ENCODE measurements around the gene GBA3.

The GBA3 gene

DNA sequence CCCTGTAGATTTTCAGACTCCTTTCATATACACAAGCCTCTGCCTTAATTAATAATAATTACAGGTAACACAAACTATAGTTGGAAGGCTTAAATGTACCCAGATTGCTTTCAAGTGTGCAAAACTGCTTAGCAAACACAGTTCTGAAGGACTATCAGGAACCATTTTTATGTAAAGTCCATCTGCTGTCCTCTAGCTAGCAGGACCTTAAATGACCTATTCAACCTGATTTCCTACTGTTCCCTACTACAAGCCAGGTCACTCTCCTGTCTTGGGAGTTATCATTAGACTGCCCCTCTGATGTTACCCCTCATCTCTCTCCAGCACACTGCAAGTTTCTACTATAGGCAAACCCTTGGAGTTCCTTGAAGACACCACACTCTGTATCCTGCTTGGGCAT is 157.3 kb downstream of the GBA3 start:
- TF ChIP-seq, protein P1, sequence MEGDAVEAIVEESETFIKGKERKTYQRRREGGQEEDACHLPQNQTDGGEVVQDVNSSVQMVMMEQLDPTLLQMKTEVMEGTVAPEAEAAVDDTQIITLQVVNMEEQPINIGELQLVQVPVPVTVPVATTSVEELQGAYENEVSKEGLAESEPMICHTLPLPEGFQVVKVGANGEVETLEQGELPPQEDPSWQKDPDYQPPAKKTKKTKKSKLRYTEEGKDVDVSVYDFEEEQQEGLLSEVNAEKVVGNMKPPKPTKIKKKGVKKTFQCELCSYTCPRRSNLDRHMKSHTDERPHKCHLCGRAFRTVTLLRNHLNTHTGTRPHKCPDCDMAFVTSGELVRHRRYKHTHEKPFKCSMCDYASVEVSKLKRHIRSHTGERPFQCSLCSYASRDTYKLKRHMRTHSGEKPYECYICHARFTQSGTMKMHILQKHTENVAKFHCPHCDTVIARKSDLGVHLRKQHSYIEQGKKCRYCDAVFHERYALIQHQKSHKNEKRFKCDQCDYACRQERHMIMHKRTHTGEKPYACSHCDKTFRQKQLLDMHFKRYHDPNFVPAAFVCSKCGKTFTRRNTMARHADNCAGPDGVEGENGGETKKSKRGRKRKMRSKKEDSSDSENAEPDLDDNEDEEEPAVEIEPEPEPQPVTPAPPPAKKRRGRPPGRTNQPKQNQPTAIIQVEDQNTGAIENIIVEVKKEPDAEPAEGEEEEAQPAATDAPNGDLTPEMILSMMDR (conservative IDR thresholded peaks at IDR 0.05) = no peak
- no peak overlapping the region for H3K27ac ChIP-seq

- H3K27ac ChIP-seq = no peak overlapping the region
- TF ChIP-seq, protein P1 (conservative IDR thresholded peaks at IDR 0.05) = no peak
These were observed 157.9 kb downstream of the GBA3 start for GRCh38 chr4:22850630-22851029.

DNA sequence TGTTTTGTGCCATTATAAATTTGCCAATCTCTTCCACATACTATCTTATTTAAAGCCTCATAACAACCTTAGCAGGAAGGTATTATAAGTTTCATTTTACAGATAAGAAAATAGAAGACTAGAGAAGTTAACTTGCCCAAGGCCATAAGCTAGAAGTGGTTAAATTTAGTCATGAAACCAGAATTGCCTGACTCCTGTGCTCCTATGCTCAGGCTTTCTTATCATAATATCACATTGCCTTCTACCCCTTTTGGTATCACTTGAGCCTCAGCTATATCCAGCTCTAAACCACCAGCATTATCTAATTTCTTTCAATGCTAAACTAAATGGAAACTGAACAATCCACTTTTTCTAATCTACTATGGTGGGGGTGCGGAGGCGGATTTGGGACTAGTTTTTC is 164.7 kb downstream of the GBA3 start:
- H3K27ac ChIP-seq = no peak overlapping the region
- TF ChIP-seq, protein P1 (conservative IDR thresholded peaks at IDR 0.05) = no peak

DNA sequence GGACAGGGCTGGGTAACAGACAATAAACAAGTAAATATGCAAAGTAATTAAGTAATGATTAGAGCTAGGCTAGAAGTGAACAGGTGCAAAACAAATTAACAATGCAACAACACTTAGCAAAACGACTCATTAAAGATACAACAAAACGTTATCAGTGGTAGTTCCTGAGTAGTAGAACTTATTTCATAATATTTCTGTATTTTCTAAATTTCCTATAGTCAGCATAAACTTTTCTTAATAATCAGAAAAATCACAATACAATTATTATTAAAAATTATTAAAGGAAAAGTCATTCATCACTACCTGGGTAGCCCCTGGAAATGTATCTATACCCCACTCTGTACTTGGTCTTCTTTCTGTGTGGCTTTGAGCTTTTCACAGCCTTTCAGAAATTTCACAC is 166.6 kb downstream of the GBA3 start:
- TF ChIP-seq, protein P1 (conservative IDR thresholded peaks at IDR 0.05) = no peak
- no peak overlapping the region for H3K27ac ChIP-seq

All from VCaP (cell line).